HG03280 (cell line): ENCODE data around the gene MLN.

Experiments
- ATAC-seq: cut with Tn5 transposase; IDR thresholded peaks from one replicate; pipeline ENCODE4 v1.9.1; 2021; ENCODE audit warnings: mild to moderate bottlenecking, moderate library complexity; ENCODE audit not compliant: unreplicated experiment

Gene MLN

GRCh38 chr6:33816911-33817310 lies 13.1 kb upstream of the MLN start:
- ATAC-seq: no peak

- ATAC-seq: no peak
These were observed 12.1 kb upstream of the MLN start for GRCh38 chr6:33815854-33816253.

GRCh38 chr6:33813990-33814985 lies 10.5 kb upstream of the MLN start:
- ATAC-seq: no peak

- ATAC-seq: no peak
These were observed 9.6 kb upstream of the MLN start for GRCh38 chr6:33813246-33813904.

GRCh38 chr6:33812669-33813068 lies 8.9 kb upstream of the MLN start:
- ATAC-seq: no peak

- no peak for ATAC-seq
These were observed 5.8 kb upstream of the MLN start for GRCh38 chr6:33809594-33809993.

GRCh38 chr6:33808641-33809180 lies 4.9 kb upstream of the MLN start:
- ATAC-seq: no peak

- ATAC-seq: no peak
These were observed 3.8 kb upstream of the MLN start for GRCh38 chr6:33807606-33808005.

- no peak for ATAC-seq
These were observed 3.0 kb upstream of the MLN start for GRCh38 chr6:33806841-33807240.

GRCh38 chr6:33802186-33802958 lies 1.4 kb downstream of the MLN start:
- ATAC-seq: no peak

GRCh38 chr6:33801611-33802010 lies 2.2 kb downstream of the MLN start:
- no peak for ATAC-seq

- no peak for ATAC-seq
These were observed 3.4 kb downstream of the MLN start for GRCh38 chr6:33800248-33800969.

- ATAC-seq: no peak
These were observed 4.2 kb downstream of the MLN start for GRCh38 chr6:33799454-33800113.

GRCh38 chr6:33798343-33798848 lies 5.4 kb downstream of the MLN start:
- ATAC-seq: no peak

- ATAC-seq: no peak
These were observed 6.0 kb downstream of the MLN start for GRCh38 chr6:33797626-33798342.

- no peak for ATAC-seq
These were observed 8.7 kb downstream of the MLN start for GRCh38 chr6:33794910-33795623.

GRCh38 chr6:33792981-33793380 lies 10.8 kb downstream of the MLN start:
- ATAC-seq: no peak

- no peak for ATAC-seq
These were observed 12.2 kb downstream of the MLN start for GRCh38 chr6:33791620-33792019.
